ENCODE results near the gene MED12.

Gene MED12

DNA sequence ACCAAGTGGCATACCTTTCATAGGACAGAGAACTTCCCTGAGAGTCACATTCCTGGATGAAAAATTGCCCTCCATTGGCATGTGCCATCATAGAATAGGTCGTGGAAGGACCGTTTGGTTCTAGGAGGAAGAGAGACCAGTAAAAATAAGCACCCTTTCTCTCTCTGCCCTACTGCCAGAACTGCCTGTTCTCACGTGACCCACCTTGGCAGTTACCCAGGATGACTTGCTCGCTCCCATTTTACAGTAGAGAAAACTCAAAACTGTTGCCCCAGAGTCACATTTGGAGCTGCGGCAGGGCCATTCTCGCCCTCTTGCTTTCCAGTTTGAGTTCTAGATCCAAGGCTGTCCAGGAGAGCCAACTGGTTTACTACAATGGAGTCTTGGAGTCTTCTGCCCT lies 25.1 kb downstream of the MED12 start:
- TF ChIP-seq ZNF350 (tag by site-specific recombination; IDR thresholded peaks at IDR 0.05) (no peak), ZBTB1 (tag by site-specific recombination; IDR thresholded peaks at IDR 0.05) (no peak), BCL11B (tag by site-specific recombination; IDR thresholded peaks at IDR 0.05; ENCODE audit: low read depth) (no peak), ZNF837 (tag by site-specific recombination; IDR thresholded peaks at IDR 0.05) (no peak), ZNF302 (tag by site-specific recombination; IDR thresholded peaks at IDR 0.05; ENCODE audit: low read depth) (no peak), ZNF211 (tag by site-specific recombination; IDR thresholded peaks at IDR 0.05; ENCODE audit: low read depth) (no peak)
- TF ChIP-seq, protein P1, sequence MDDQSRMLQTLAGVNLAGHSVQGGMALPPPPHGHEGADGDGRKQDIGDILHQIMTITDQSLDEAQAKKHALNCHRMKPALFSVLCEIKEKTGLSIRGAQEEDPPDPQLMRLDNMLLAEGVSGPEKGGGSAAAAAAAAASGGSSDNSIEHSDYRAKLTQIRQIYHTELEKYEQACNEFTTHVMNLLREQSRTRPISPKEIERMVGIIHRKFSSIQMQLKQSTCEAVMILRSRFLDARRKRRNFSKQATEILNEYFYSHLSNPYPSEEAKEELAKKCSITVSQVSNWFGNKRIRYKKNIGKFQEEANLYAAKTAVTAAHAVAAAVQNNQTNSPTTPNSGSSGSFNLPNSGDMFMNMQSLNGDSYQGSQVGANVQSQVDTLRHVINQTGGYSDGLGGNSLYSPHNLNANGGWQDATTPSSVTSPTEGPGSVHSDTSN (CRISPR knock-in tag; IDR thresholded peaks at IDR 0.05) = no peak
- H3K4me3 ChIP-seq (ENCODE audit: low read depth, low read length) = no peak overlapping the region
- H3K27ac ChIP-seq (ENCODE audit: extremely low read depth, low read depth, low read length) = no peak overlapping the region
- CTCF ChIA-PET = interaction anchor here (0.6 to 1.3 kb wide), 2 partner anchors 14 to 181 kb away, joined by 3 to 5 read pairs; no protein-coding TSS in a partner anchor
- peaks cover 1 to 34% of the 10 kb centered on the region in 2 experiments; a peak in 2 of 3 replicates for H3K36me3 ChIP-seq (ENCODE audit: control insufficient read depth in 2 of 2, insufficient read depth in 1 of 2, low read length in 2 of 2)
- POLR2A ChIA-PET = interaction anchor here (0.5 kb wide), 1 partner anchor 78 kb away, joined by 3 read pairs; no protein-coding TSS in a partner anchor
- no peaks in the 10 kb centered on the region for H3K4me1 ChIP-seq (ENCODE audit: control insufficient read depth, insufficient read depth, low read length)
- H3K9me3 ChIP-seq (ENCODE audit: control insufficient read depth, insufficient read depth, low read depth, low read length) = no peaks in the 10 kb centered on the region

DNA sequence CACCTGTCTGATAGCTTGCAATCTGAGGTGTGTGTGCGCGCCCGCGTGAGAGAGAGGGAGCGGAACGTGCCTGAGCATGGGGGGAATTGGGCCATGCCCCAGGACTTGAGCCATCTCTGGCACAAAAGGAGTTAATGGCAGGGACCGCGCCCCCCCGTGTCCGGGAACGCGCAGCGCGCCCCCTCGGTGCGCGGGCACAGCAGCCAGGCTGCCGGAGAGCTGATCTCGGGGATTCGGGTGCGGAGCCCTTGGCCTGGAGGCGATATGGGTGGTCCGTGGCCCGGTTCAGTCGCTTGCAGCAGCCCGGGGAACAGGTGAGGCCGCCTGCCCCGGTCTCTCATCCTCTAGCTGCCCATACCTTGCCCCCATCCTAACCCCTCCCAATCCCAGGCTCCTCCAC lies 26.3 kb downstream of the MED12 start, which contains the start of gene NLGN3:
NLGN3 (plus strand) TSS at position 191 of the 400 bp plus-strand sequence. CDS start 2,909 bp downstream, outside the sequence.
- peaks cover 0 to 25% of the 10 kb centered on the region in 2 experiments; a peak in 2 of 3 replicates for H3K36me3 ChIP-seq (ENCODE audit: control insufficient read depth in 2 of 2, insufficient read depth in 1 of 2, low read length in 2 of 2)
- H3K27ac ChIP-seq (ENCODE audit: extremely low read depth, low read depth, low read length) = no peak within 1 kb of the TSS
- H3K9me3 ChIP-seq (ENCODE audit: control insufficient read depth, insufficient read depth, low read depth, low read length) = no peaks in the 10 kb centered on the region
- TF ChIP-seq, protein P2, sequence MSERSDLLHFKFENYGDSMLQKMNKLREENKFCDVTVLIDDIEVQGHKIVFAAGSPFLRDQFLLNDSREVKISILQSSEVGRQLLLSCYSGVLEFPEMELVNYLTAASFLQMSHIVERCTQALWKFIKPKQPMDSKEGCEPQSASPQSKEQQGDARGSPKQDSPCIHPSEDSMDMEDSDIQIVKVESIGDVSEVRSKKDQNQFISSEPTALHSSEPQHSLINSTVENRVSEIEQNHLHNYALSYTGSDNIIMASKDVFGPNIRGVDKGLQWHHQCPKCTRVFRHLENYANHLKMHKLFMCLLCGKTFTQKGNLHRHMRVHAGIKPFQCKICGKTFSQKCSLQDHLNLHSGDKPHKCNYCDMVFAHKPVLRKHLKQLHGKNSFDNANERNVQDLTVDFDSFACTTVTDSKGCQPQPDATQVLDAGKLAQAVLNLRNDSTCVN (tag by site-specific recombination; optimal IDR thresholded peaks at IDR 0.05) = peak; percentile 46
- no peak for TF ChIP-seq FEZF1 (tag by site-specific recombination; IDR thresholded peaks at IDR 0.05)
- no peak within 1 kb of the TSS for H3K4me3 ChIP-seq (ENCODE audit: low read depth, low read length)
- CTCF ChIA-PET = no interaction called here
- POLR2A ChIA-PET = no interaction called here
- no peaks in the 10 kb centered on the region for H3K4me1 ChIP-seq (ENCODE audit: control insufficient read depth, insufficient read depth, low read length)

DNA sequence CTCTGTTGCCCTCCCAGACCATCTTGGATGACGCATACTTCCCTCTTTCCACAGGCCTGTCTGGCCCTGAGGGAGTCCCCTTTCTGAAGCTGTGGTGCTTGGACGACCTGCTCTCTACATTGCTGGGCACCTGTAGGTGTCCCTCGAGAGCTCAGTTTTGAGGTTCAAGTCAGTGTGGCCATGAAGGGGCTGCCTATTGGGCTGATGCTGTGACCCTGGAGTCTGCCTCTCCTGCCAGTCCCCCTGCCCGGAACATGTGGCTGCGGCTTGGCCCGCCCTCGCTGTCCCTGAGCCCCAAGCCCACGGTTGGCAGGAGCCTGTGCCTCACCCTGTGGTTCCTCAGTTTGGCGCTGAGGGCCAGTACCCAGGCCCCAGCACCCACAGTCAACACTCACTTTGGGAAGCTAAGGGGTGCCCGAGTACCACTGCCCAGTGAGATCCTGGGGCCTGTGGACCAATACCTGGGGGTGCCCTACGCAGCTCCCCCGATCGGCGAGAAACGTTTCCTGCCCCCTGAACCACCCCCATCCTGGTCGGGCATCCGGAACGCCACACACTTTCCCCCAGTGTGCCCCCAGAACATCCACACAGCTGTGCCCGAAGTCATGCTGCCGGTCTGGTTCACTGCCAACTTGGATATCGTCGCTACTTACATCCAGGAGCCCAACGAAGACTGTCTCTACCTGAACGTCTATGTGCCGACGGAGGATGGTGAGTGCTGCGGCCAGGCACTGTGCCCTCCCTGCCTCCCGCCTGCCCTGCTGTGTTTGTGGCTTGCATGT lies 29.3 kb downstream of the MED12 start:
- H3K27ac ChIP-seq (ENCODE audit: extremely low read depth, low read depth, low read length) = no peak overlapping the region
- H3K4me1 ChIP-seq (ENCODE audit: control insufficient read depth, insufficient read depth, low read length) = no peaks in the 10 kb centered on the region
- CTCF ChIA-PET = interaction anchor here (0.5 kb wide), 1 partner anchor 18 kb away, joined by 3 read pairs; no protein-coding TSS in a partner anchor
- no peak overlapping the region for H3K4me3 ChIP-seq (ENCODE audit: low read depth, low read length)
- POLR2A ChIA-PET = no interaction called here
- H3K9me3 ChIP-seq (ENCODE audit: control insufficient read depth, insufficient read depth, low read depth, low read length) = no peaks in the 10 kb centered on the region
- peaks cover 0 to 10% of the 10 kb centered on the region in 2 experiments; a peak in 1 of 3 replicates for H3K36me3 ChIP-seq (ENCODE audit: control insufficient read depth in 2 of 2, insufficient read depth in 1 of 2, low read length in 2 of 2)
- TF ChIP-seq ZNF169 (tag by site-specific recombination; IDR thresholded peaks at IDR 0.05) (no peak), ZNF132 (tag by site-specific recombination; IDR thresholded peaks at IDR 0.05; ENCODE audit: borderline replicate concordance) (no peak), PRDM1 (tag by site-specific recombination; IDR thresholded peaks at IDR 0.05) (no peak), ZNF274 (IDR thresholded peaks at IDR 0.05; ENCODE audit: low read length) (no peak), ZNF274 (tag by site-specific recombination; IDR thresholded peaks at IDR 0.05; ENCODE audit: borderline replicate concordance) (no peak), ZNF571 (tag by site-specific recombination; IDR thresholded peaks at IDR 0.05) (no peak)
- TF ChIP-seq, protein P3, sequence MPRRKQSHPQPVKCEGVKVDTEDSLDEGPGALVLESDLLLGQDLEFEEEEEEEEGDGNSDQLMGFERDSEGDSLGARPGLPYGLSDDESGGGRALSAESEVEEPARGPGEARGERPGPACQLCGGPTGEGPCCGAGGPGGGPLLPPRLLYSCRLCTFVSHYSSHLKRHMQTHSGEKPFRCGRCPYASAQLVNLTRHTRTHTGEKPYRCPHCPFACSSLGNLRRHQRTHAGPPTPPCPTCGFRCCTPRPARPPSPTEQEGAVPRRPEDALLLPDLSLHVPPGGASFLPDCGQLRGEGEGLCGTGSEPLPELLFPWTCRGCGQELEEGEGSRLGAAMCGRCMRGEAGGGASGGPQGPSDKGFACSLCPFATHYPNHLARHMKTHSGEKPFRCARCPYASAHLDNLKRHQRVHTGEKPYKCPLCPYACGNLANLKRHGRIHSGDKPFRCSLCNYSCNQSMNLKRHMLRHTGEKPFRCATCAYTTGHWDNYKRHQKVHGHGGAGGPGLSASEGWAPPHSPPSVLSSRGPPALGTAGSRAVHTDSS (tag by site-specific recombination; IDR thresholded peaks at IDR 0.05) = no peak
